ENCODE data around the gene ASB2. TPM values are rescaled to one million over a fixed set of nuclear protein-coding genes. Genes with fewer than 3 reads are reported as not detected.

Gene ASB2
- total and polyA plus RNA-seq, 2 of the 8 experiments (the other 6 are each of a cell fraction or from before 2014, with no cell fraction given): 1.0 to 2.1 TPM

DNA sequence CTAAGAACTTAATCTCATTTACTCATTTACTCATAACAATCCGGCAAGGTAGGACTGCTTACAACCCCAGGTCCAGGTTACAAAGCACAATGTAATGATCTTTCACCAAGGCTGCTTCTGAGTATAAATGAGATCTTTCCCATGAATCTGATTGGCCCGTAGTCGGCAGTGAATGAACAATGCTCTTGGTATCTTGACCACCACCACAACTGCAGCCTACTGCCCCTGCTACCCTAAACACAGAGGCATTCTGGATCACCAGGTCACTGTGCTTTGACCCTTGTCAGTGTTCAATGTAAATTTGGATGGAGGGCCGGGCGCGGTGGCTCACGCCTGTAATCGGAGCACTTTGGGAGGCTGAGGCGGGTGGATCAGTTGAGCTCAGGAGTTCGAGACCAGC lies 33.3 kb downstream of the ASB2 start:
- CTCF ChIA-PET (ENCODE audit: partially characterized antibody): interaction anchor here (0.6 to 20.5 kb wide), 16 partner anchors 7 to 469 kb away, joined by 3 to 484 read pairs (median 6); partner anchors contain the start of gene CCDC197
- H4K20me1 ChIP-seq (replicated peaks in 1 of 2; ENCODE audit: control insufficient read depth in 1 of 2, insufficient read depth in 2 of 2, low read length in 2 of 2): no peaks in the 10 kb centered on the region
- no peaks in the 10 kb centered on the region for H3K36me3 ChIP-seq (ENCODE audit: control insufficient read depth in 2 of 4, insufficient read depth in 4 of 4, low read length in 3 of 4)

More for the DNA sequence above, 33.3 kb downstream of the ASB2 start:
- DNase-seq (ENCODE audit: low read depth in 1 of 2, low spot score in 2 of 2): no peak
- H4K5ac ChIP-seq (ENCODE audit: insufficient read length, low read depth, low read length): no peak overlapping the region
- no peak overlapping the region for H3K4ac ChIP-seq (replicated peaks; ENCODE audit: insufficient read length, low read depth, low read length)
- H2BK15ac ChIP-seq (ENCODE audit: low read length): no peak overlapping the region
- H2AK5ac ChIP-seq (ENCODE audit: low read depth, low read length): no peak overlapping the region
- no peak overlapping the region for H3K18ac ChIP-seq (ENCODE audit: extremely low read depth, low read length)
- H4K91ac ChIP-seq (replicated peaks; ENCODE audit: insufficient read length, low read length): no peak overlapping the region
- H2BK5ac ChIP-seq (ENCODE audit: low read depth, low read length): no peak overlapping the region
- H3K27me3 ChIP-seq (replicated peaks in 1 of 4; ENCODE audit: control insufficient read depth in 3 of 4, extremely low read depth in 1 of 4, insufficient read depth in 3 of 4, low read length in 3 of 4): peaks cover 7 to 22% (median 15%) of the 10 kb centered on the region in 4 experiments
- no peak overlapping the region for H3K4me3 ChIP-seq (ENCODE audit: extremely low read depth in 1 of 4, insufficient read depth in 2 of 4, low read depth in 3 of 4, low read length in 4 of 4)
- 93% methylated on average over 10 of the region's 10 CpGs; no CpG with 5 or more reads in 1 of the 2 experiments for WGBS, 2 experiments (ENCODE audit: extremely low coverage in 1 of 2, insufficient coverage in 1 of 2, insufficient read length in 1 of 2, insufficient replicate concordance in 2 of 2, low coverage in 1 of 2, low lambda C conversion rate in 2 of 2, missing lambda C conversion rate in 1 of 2)
- no peak overlapping the region for H2BK12ac ChIP-seq (ENCODE audit: low read depth, low read length)
- no peaks in the 10 kb centered on the region for H3K79me2 ChIP-seq (ENCODE audit: control insufficient read depth in 1 of 2, insufficient read depth in 2 of 2, low read length in 2 of 2)
- H2BK20ac ChIP-seq (ENCODE audit: low read length): no peak overlapping the region
- H2AFZ ChIP-seq (ENCODE audit: low read length): no peak overlapping the region
- no peak for FAIRE-seq
- H3K4me2 ChIP-seq (ENCODE audit: insufficient read depth in 1 of 2, low read depth in 2 of 2, low read length in 2 of 2): no peak overlapping the region
- no peak overlapping the region for H3K27ac ChIP-seq (ENCODE audit: low read depth, low read length)
- H3K79me1 ChIP-seq (ENCODE audit: low read depth, low read length): no peaks in the 10 kb centered on the region
- no peak overlapping the region for H2BK120ac ChIP-seq (replicated peaks; ENCODE audit: low read depth, low read length)
- POLR2A ChIA-PET (ENCODE audit: partially characterized antibody): no interaction called here
- TF ChIP-seq RNF2 (IDR thresholded peaks at IDR 0.05; ENCODE audit: borderline replicate concordance, low read depth, low read length, missing control alignments, poor library complexity, severe bottlenecking) (no peak), KDM4A (IDR thresholded peaks at IDR 0.05; ENCODE audit: low read depth, low read length, severe bottlenecking) (no peak), SUZ12 (IDR thresholded peaks at IDR 0.05; ENCODE audit: low read length) (no peak), SP2 (IDR thresholded peaks at IDR 0.05; ENCODE audit: low read length) (no peak), CBX8 (IDR thresholded peaks at IDR 0.05; ENCODE audit: borderline replicate concordance, low read depth, low read length) (no peak), KDM1A (IDR thresholded peaks at IDR 0.05; ENCODE audit: borderline replicate concordance, low read length) (no peak), MAFK (IDR thresholded peaks at IDR 0.05; ENCODE audit: low read depth, low read length) (no peak), CBX5 (IDR thresholded peaks at IDR 0.05; ENCODE audit: low read depth, low read length) (no peak), NANOG (IDR thresholded peaks at IDR 0.05; ENCODE audit: insufficient read depth, low read depth, low read length, poor library complexity, severe bottlenecking) (no peak)
- H3K4me1 ChIP-seq (replicated peaks in 1 of 4; ENCODE audit: control insufficient read depth in 3 of 4, insufficient read depth in 4 of 4, low read length in 3 of 4): peaks cover 0 to 12% (median 8%) of the 10 kb centered on the region in 4 experiments; a peak in 4 of 7 replicates
- H4K8ac ChIP-seq (ENCODE audit: extremely low read depth, insufficient read depth, low read length): no peak overlapping the region
- H3K9me3 ChIP-seq (ENCODE audit: insufficient read depth in 2 of 2, low read depth in 1 of 2, low read length in 1 of 2): peaks cover 0 to 5% of the 10 kb centered on the region in 2 experiments; a peak in 1 of 4 replicates
- no peak overlapping the region for H3K56ac ChIP-seq (replicated peaks; ENCODE audit: insufficient read length, low read depth, low read length)
- H3K23ac ChIP-seq (ENCODE audit: insufficient read length): no peak overlapping the region
- no peak overlapping the region for H3K14ac ChIP-seq (ENCODE audit: insufficient read length)
- no peak overlapping the region for H3K9ac ChIP-seq (replicated peaks in 1 of 4; ENCODE audit: extremely low read depth in 1 of 4, low read depth in 3 of 4, low read length in 3 of 4)
- peaks cover 5% of the 10 kb centered on the region; the same call in 1 of the 2 replicates for H3K23me2 ChIP-seq (ENCODE audit: low read depth, low read length)
